IPS-15b (cell line): ENCODE results near the gene SLC2A14.
"Not testable (repeated sequence)": the region's sequence is repeated elsewhere in the genome, so short reads cannot be mapped to it uniquely, and the experiment has no call there.

Experiments used
- H3K27me3 ChIP-seq: one replicate; pipeline ENCODE4 v1.6.1; 2013; ENCODE audit warnings: low read length; ENCODE audit not compliant: control insufficient read depth, insufficient read depth
- H3K36me3 ChIP-seq: one replicate; pipeline ENCODE4 v1.6.1; 2013; ENCODE audit warnings: low read length; ENCODE audit not compliant: control insufficient read depth, insufficient read depth
- H3K4me1 ChIP-seq: one replicate; pipeline ENCODE4 v1.6.1; 2013; ENCODE audit warnings: mild to moderate bottlenecking, low read length; ENCODE audit not compliant: control insufficient read depth, insufficient read depth
- H3K4me3 ChIP-seq: one replicate; pipeline ENCODE4 v1.5.1; 2013; ENCODE audit warnings: low read depth, low read length
- H3K9ac ChIP-seq: one replicate; pipeline ENCODE4 v1.6.1; 2013; ENCODE audit warnings: low read depth, mild to moderate bottlenecking, low read length
- H3K9me3 ChIP-seq: one replicate; pipeline ENCODE4 v1.6.1; 2013; ENCODE audit warnings: mild to moderate bottlenecking, low read length; ENCODE audit not compliant: control insufficient read depth, insufficient read depth

SLC2A14 gene

GRCh38 chr12:7872566-7873319, at the start of gene SLC2A14:
SLC2A14 (minus strand) TSS chr12:7872915; CDS start chr12:7869880, 3,035 bp downstream.
- Histone ChIP-seq H3K9ac (peak within 1 kb of the TSS; percentile 1), H3K27me3 (no peaks in the 10 kb centered on the region), H3K4me1 (peaks cover 5% of the 10 kb centered on the region), H3K36me3 (no peaks in the 10 kb centered on the region), H3K9me3 (no peaks in the 10 kb centered on the region), H3K4me3 (peak within 1 kb of the TSS; percentile 18)

GRCh38 chr12:7921181-7921580, 48.5 kb upstream of the SLC2A14 start:
- H3K9me3 ChIP-seq, H3K4me1 ChIP-seq, H3K9ac ChIP-seq, H3K27me3 ChIP-seq, H3K4me3 ChIP-seq: not testable (repeated sequence)
- peaks cover 47% of the 10 kb centered on the region for H3K36me3 ChIP-seq

GRCh38 chr12:7918268-7918590, 45.5 kb upstream of the SLC2A14 start:
- H3K27me3 ChIP-seq, H3K9ac ChIP-seq, H3K4me1 ChIP-seq, H3K4me3 ChIP-seq, H3K9me3 ChIP-seq: not testable (repeated sequence)
- H3K36me3 ChIP-seq, result peaks cover 29% of the 10 kb centered on the region

DNA sequence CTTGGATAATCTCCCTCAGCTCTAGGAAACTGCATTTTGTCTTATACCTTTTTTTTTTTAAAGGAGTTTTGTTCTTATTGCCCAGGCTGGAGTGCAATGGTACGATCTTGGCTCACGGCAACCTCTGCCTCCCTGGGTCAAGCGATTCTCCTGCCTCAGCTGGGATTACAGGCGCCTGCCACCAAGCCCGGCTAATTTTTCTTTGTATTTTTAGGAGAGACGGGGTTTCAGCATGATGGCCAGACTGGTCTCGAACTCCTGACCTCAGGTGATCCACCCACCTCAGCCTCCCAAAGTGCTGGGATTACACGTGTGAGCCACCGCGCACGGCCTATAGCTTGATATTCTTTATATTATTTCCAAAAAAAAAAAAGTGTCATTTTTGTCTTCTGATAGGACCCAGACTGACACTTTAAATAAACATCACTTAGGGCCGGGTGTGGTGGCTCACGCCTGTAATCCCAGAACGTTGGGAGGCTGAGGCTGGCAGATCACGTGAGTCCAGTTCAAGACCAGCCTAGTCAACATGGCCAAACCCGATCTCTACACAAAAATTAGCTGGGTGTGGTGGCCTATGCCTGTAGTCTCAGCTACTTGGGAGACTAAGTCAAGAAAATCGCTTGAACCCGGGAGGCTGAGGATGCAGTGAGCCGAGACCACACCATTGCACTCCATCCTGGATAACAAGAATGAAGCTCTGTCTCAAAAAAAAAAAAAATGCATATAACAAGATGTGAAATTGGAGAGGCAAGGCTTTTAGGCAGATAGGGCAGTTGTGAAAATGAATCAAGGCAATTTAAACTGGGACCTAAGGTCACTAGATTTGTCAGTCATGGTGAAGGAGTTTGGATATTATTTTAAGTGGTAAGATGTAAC, 44.9 kb upstream of the SLC2A14 start:
- H3K4me1 ChIP-seq, result peaks cover 6% of the 10 kb centered on the region
- H3K36me3 ChIP-seq, result peaks cover 23% of the 10 kb centered on the region
- no peaks in the 10 kb centered on the region for H3K9me3 ChIP-seq
- H3K9ac ChIP-seq, result no peak overlapping the region
- H3K4me3 ChIP-seq, result no peak overlapping the region
- H3K27me3 ChIP-seq, result no peaks in the 10 kb centered on the region

- H3K4me1 ChIP-seq, result peaks cover 6% of the 10 kb centered on the region
- peaks cover 16% of the 10 kb centered on the region for H3K36me3 ChIP-seq
- H3K27me3 ChIP-seq, result no peaks in the 10 kb centered on the region
- H3K9me3 ChIP-seq, result no peaks in the 10 kb centered on the region
- no peak overlapping the region for H3K9ac ChIP-seq
- no peak overlapping the region for H3K4me3 ChIP-seq
Measured at GRCh38 chr12:7916936-7917335, 44.2 kb upstream of the SLC2A14 start.

GRCh38 chr12:7915661-7916403, 43.1 kb upstream of the SLC2A14 start:
- Histone ChIP-seq H3K4me1 (peaks cover 6% of the 10 kb centered on the region), H3K27me3 (no peaks in the 10 kb centered on the region), H3K36me3 (peaks cover 7% of the 10 kb centered on the region), H3K4me3 (no peak overlapping the region), H3K9me3 (no peaks in the 10 kb centered on the region), H3K9ac (no peak overlapping the region)

- H3K27me3 ChIP-seq, H3K36me3 ChIP-seq, H3K9ac ChIP-seq, H3K4me3 ChIP-seq, H3K9me3 ChIP-seq: not testable (repeated sequence)
- H3K4me1 ChIP-seq, result peaks cover 17% of the 10 kb centered on the region
Measured at GRCh38 chr12:7910106-7910505, 37.4 kb upstream of the SLC2A14 start.

- peak overlapping the region; percentile 3 for H3K9ac ChIP-seq
- H3K9me3 ChIP-seq, result no peaks in the 10 kb centered on the region
- no peaks in the 10 kb centered on the region for H3K27me3 ChIP-seq
- no peak overlapping the region for H3K4me3 ChIP-seq
- H3K36me3 ChIP-seq, result no peaks in the 10 kb centered on the region
- H3K4me1 ChIP-seq, result peaks cover 20% of the 10 kb centered on the region
Measured at GRCh38 chr12:7907009-7907408, 34.3 kb upstream of the SLC2A14 start.

DNA sequence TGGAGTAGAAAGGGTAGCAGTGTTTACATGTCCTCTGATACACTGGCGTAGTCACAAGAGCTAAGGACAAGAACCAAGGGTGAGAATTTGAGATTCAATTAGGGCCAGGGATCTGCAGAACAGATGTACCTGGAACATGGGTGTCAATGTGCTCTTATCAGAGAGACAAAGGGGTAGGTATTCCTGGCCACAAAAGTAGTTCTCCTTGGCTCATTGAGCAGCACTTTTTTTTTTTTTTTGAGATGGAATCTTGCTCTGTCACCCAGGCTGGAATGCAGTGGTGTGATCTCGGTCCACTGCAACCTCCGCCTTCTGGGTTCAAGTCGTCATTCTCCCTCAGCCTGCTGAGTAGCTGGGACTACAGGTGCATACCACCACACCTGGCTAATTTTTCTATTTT, 33.6 kb upstream of the SLC2A14 start:
- H3K36me3 ChIP-seq, H3K27me3 ChIP-seq, H3K4me3 ChIP-seq, H3K9me3 ChIP-seq: not testable (repeated sequence)
- Histone ChIP-seq H3K9ac (peak overlapping the region; percentile 26), H3K4me1 (peaks cover 20% of the 10 kb centered on the region)

- Histone ChIP-seq H3K4me1 (peaks cover 20% of the 10 kb centered on the region), H3K9ac (peak overlapping the region; percentile 26)
- H3K4me3 ChIP-seq, H3K9me3 ChIP-seq, H3K27me3 ChIP-seq, H3K36me3 ChIP-seq: not testable (repeated sequence)
Measured at GRCh38 chr12:7905600-7906125, 32.9 kb upstream of the SLC2A14 start.

GRCh38 chr12:7905071-7905470, 32.4 kb upstream of the SLC2A14 start:
- H3K9ac ChIP-seq, result peak overlapping the region; percentile 0

More at GRCh38 chr12:7905071-7905470, 32.4 kb upstream of the SLC2A14 start:
- no peaks in the 10 kb centered on the region for H3K27me3 ChIP-seq
- no peaks in the 10 kb centered on the region for H3K9me3 ChIP-seq
- H3K4me1 ChIP-seq, result peaks cover 20% of the 10 kb centered on the region
- H3K4me3 ChIP-seq, result no peak overlapping the region
- H3K36me3 ChIP-seq, result no peaks in the 10 kb centered on the region
